GM12878 (cell line): Measurements from ENCODE around the gene COL9A2. TPM values are rescaled to one million over a fixed set of nuclear protein-coding genes. Genes with fewer than 3 reads are reported as not detected.

ENCODE experiments used
- CEBPB ChIP-seq, 2 experiments: fragments of 150-350 bp in 1 of 2; IDR thresholded peaks; 2 replicates each; pipeline ENCODE4 v1.6.1; 2012 to 2014; ENCODE audit warnings: low read depth in 2 of 2, low read length in 2 of 2, borderline replicate concordance in 1 of 2, inconsistent platforms in 1 of 2
- E4F1 ChIP-seq: fragments of 450-650 bp; IDR thresholded peaks from 2 replicates; pipeline ENCODE4 v1.6.1; 2018; ENCODE audit warnings: borderline replicate concordance, mild to moderate bottlenecking; ENCODE audit not compliant: partially characterized antibody
- FOXM1 ChIP-seq: IDR thresholded peaks from 2 replicates; pipeline ENCODE4 v1.6.1; 2012; ENCODE audit warnings: low read depth, mild to moderate bottlenecking, inconsistent platforms, low read length, moderate library complexity
- GABPA ChIP-seq: IDR thresholded peaks from 2 replicates; pipeline ENCODE4 v1.6.1; 2014; ENCODE audit warnings: antibody characterized with exemption, low read depth, mild to moderate bottlenecking, inconsistent platforms
- NBN ChIP-seq: fragments of 450-650 bp; IDR thresholded peaks from 2 replicates; pipeline ENCODE4 v1.6.1; 2016
- NR2C2 ChIP-seq: IDR thresholded peaks from 2 replicates; pipeline ENCODE4 v1.6.1; 2011; ENCODE audit warnings: borderline replicate concordance, low read depth; ENCODE audit not compliant: control insufficient read depth, insufficient read length
- RBBP5 ChIP-seq: fragments of 200-600 bp; sonication (generic); conservative IDR thresholded peaks from 2 replicates; pipeline ENCODE4 v1.6.1; 2016
- SIX5 ChIP-seq: IDR thresholded peaks from 2 replicates; pipeline ENCODE4 v1.6.1; 2011; ENCODE audit warnings: mild to moderate bottlenecking, low read depth, low read length, moderate library complexity; ENCODE audit not compliant: severe bottlenecking
- SKIL ChIP-seq: fragments of 450-650 bp; IDR thresholded peaks from 2 replicates; pipeline ENCODE4 v1.6.1; 2017; ENCODE audit warnings: mild to moderate bottlenecking, low read depth, inconsistent platforms; ENCODE audit not compliant: poor library complexity, severe bottlenecking
- SREBF1 ChIP-seq: IDR thresholded peaks from 2 replicates; pipeline ENCODE4 v1.6.1; 2012; ENCODE audit warnings: mild to moderate bottlenecking, low read length
- TAF1 ChIP-seq: IDR thresholded peaks from 2 replicates; pipeline ENCODE4 v1.6.1; 2011; ENCODE audit warnings: mild to moderate bottlenecking, low read depth, low read length, borderline replicate concordance
- TARDBP ChIP-seq: IDR thresholded peaks from 2 replicates; pipeline ENCODE4 v1.6.1; 2016; ENCODE audit warnings: borderline replicate concordance
- ZSCAN29 ChIP-seq: fragments of 450-650 bp; IDR thresholded peaks from 2 replicates; pipeline ENCODE4 v1.6.1; 2017; ENCODE audit warnings: mild to moderate bottlenecking, moderate library complexity
- polyA plus RNA-seq, 11 experiments: library from polyadenylated mRNA; depleted of rRNA in 4 of 11; unstranded in 6 of 11; stranded (reverse) in 5 of 11; fragments of >200 nt; fragmentation: Nextera tagmentation in 4 of 11; fragmentation: Illumina TruSeq in 1 of 11; extraction: Ambion mirVana in 4 of 11; extraction: Trizol in 1 of 11; gene quantifications; 1 replicate in 1 of 11; 2 replicates in 10 of 11; pipeline versions ENCODE4 v1.2.1 to v1.2.3, GENCODE V29; 2011 to 2016; ENCODE audit warnings: inconsistent platforms in 2 of 11, missing spikeins in 2 of 11, low read depth in 1 of 11
- total RNA-seq, 4 experiments: library from RNA; depleted of rRNA in 3 of 4; stranded (reverse); fragments of >200 nt in 3 of 4; fragmentation: Illumina TruSeq in 1 of 4; extraction: Trizol in 1 of 4; gene quantifications; 2 replicates each; pipeline versions ENCODE4 v1.2.1 to v1.2.3, GENCODE V29; 2013 to 2021
- TF ChIP-seq, protein P1 (sequence below): IDR thresholded peaks from 2 replicates; pipeline ENCODE4 v1.6.1; 2012; ENCODE audit warnings: low read depth, low read length, improper control_type of control experiment
- TF ChIP-seq, protein P2 (sequence below): IDR thresholded peaks from 2 replicates; pipeline ENCODE4 v1.6.1; 2011; ENCODE audit warnings: low read depth, low read length, improper control_type of control experiment, borderline replicate concordance
- TF ChIP-seq, protein P3 (sequence below): fragments of 450-650 bp; IDR thresholded peaks from 2 replicates; pipeline ENCODE4 v1.6.1; 2017; ENCODE audit warnings: mild to moderate bottlenecking, moderate library complexity

The COL9A2 gene
- total and polyA plus RNA-seq, 10 of the 15 experiments (the other 5 are each of a cell fraction or from before 2014, with no cell fraction given) = 3.1 to 63.3 (median 22.4) TPM

DNA sequence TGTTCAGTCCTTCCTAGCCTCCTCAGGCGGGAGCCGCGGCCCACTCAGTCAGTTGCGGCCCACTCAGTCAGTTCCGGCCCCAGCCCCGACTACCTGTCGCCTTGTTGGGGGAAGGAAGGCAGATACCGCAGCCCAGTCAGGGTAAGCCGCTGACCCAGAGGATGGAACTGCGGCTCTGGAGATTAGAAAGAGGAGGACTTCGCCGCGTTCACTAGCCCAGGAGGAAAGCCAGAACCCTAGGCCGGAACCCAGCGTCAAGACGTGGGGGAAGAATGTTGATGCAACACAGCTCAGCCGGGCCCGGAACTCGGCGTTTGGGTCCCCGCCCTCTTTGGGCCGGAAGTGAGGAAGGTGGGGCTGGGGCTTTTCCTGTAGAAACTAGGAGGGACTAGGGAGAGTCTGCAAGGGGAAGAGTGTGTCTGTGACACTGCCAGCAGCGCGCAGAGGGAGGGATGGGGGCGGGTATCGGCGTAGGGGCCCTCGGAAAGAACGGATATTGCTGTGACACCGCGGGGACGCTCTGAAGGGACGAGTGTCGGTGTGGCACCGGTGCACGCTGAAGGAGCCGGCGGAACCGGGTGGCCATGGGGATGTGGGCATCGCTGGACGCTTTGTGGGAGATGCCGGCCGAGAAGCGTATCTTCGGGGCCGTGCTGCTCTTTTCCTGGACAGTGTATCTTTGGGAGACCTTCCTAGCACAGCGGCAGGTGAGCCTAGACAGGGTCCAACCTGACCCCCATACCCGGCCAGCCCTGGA lies 59.2 kb downstream of the COL9A2 start, which contains the start of gene ZMPSTE24 (continued):
- peak; percentile 52 for TF ChIP-seq SKIL
- peak; percentile 41 for TF ChIP-seq E4F1
- peak; percentile 60; the same call in 1 of the 2 replicates for TF ChIP-seq SREBF1
- no peak for TF ChIP-seq NR2C2
- no peak for TF ChIP-seq CEBPB (IDR thresholded peaks at IDR 0.05; ENCODE audit: borderline replicate concordance in 1 of 2, low read depth in 2 of 2, low read length in 2 of 2)
- peak; percentile 75; the same call in 1 of the 2 replicates for TF ChIP-seq TARDBP
- no peak for TF ChIP-seq RBBP5
- TF ChIP-seq, protein P1, sequence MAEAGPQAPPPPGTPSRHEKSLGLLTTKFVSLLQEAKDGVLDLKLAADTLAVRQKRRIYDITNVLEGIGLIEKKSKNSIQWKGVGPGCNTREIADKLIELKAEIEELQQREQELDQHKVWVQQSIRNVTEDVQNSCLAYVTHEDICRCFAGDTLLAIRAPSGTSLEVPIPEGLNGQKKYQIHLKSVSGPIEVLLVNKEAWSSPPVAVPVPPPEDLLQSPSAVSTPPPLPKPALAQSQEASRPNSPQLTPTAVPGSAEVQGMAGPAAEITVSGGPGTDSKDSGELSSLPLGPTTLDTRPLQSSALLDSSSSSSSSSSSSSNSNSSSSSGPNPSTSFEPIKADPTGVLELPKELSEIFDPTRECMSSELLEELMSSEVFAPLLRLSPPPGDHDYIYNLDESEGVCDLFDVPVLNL = 0 out of 2 replicates have a peak, but pooled peaks have one; percentile 39
- 0 out of 2 replicates have a peak, but pooled peaks have one; percentile 23 for TF ChIP-seq ZSCAN29
- TF ChIP-seq, protein P2, sequence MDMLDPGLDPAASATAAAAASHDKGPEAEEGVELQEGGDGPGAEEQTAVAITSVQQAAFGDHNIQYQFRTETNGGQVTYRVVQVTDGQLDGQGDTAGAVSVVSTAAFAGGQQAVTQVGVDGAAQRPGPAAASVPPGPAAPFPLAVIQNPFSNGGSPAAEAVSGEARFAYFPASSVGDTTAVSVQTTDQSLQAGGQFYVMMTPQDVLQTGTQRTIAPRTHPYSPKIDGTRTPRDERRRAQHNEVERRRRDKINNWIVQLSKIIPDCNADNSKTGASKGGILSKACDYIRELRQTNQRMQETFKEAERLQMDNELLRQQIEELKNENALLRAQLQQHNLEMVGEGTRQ = no peak
- TF ChIP-seq TAF1 = peak; percentile 82; the same call in 1 of the 2 replicates
- peak; percentile 99 for TF ChIP-seq NBN
- TF ChIP-seq SIX5 = peak; percentile 49
- TF ChIP-seq, protein P3, sequence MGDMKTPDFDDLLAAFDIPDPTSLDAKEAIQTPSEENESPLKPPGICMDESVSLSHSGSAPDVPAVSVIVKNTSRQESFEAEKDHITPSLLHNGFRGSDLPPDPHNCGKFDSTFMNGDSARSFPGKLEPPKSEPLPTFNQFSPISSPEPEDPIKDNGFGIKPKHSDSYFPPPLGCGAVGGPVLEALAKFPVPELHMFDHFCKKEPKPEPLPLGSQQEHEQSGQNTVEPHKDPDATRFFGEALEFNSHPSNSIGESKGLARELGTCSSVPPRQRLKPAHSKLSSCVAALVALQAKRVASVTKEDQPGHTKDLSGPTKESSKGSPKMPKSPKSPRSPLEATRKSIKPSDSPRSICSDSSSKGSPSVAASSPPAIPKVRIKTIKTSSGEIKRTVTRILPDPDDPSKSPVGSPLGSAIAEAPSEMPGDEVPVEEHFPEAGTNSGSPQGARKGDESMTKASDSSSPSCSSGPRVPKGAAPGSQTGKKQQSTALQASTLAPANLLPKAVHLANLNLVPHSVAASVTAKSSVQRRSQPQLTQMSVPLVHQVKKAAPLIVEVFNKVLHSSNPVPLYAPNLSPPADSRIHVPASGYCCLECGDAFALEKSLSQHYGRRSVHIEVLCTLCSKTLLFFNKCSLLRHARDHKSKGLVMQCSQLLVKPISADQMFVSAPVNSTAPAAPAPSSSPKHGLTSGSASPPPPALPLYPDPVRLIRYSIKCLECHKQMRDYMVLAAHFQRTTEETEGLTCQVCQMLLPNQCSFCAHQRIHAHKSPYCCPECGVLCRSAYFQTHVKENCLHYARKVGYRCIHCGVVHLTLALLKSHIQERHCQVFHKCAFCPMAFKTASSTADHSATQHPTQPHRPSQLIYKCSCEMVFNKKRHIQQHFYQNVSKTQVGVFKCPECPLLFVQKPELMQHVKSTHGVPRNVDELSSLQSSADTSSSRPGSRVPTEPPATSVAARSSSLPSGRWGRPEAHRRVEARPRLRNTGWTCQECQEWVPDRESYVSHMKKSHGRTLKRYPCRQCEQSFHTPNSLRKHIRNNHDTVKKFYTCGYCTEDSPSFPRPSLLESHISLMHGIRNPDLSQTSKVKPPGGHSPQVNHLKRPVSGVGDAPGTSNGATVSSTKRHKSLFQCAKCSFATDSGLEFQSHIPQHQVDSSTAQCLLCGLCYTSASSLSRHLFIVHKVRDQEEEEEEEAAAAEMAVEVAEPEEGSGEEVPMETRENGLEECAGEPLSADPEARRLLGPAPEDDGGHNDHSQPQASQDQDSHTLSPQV = peak; percentile 74; the same call in 1 of the 2 replicates
- peak; percentile 98 for TF ChIP-seq GABPA
- TF ChIP-seq FOXM1 = peak; percentile 49; the same call in 1 of the 2 replicates
